ENCODE data around the gene RNF208.
A peak's percentile ranks its signal among the peaks of the same experiment; 100 is the strongest.
"Not testable (repeated sequence)": the region's sequence is repeated elsewhere in the genome, so short reads cannot be mapped to it uniquely, and the experiment has no call there.

RNF208 gene, protein sequence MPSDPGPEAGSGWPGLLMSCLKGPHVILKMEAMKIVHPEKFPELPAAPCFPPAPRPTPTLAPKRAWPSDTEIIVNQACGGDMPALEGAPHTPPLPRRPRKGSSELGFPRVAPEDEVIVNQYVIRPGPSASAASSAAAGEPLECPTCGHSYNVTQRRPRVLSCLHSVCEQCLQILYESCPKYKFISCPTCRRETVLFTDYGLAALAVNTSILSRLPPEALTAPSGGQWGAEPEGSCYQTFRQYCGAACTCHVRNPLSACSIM

DNA sequence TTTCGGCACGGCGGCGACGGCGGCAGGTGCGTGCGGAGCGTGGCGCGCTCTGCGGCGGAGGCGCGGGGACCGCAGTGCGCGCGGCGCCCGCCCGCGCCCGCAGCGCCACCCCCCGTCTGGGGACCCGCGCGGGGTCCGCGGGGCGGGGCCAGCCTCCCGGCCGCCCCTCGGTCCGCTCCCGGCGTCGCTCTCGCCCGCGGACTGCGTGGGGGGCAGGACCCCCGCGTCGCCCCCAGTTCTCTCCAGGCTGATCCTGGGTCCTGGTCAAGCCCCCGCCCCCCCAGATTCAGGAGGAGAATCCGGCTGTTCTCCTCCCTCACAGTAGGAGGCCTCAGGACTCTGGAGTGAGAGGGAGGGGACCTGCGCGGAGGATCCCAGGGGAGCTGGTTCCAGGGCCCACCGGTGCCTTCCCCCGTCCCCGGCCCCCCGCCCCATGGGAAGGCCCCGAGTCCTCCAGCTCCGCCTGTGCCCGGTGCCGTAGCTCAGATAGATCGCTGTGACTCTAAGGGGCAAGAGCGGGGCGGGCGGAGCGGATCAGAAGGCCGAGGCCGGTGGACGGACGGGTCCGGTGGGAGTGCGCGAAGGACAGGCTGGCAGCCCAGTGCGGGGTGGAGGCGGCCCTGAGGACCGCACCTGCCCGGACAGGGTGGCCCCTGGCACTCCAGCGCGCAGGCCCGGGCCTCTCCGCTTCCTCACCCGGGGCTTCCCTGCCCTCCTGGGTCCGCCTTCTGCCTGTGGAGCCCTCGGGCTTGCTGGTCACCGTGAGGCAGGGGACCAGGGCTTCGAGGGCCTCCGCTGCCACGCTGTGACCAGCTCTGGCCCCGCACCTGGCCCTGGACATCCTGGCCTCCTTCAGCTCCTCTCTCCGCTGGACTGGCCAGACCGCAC is at the start of gene RNF208:
RNF208 (minus strand) TSS at position 51 of the 888 bp plus-strand sequence. CDS start 1,028 bp downstream, outside the sequence.
- no peak for DNase-seq

DNA sequence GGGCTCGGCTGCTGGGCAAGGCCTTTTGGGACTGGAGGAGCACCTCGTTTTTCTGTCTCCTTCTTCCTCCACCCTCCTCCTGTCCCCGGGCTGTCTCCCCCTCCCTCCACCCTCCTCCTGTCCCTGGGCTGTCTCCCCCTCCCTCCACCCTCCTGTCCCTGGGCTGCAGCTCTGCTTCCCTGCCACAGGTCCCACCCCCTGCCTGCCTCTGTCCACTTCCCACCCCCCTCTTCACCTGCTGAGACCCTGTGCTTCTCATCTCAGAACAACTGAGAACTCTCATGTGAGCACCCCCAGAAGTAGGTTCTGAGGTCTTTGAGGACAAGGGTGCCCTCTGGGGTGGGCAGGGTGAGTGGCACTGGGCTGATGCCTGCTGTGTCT is 49.6 kb upstream of the RNF208 start:
- DNase-seq: no peak

DNA sequence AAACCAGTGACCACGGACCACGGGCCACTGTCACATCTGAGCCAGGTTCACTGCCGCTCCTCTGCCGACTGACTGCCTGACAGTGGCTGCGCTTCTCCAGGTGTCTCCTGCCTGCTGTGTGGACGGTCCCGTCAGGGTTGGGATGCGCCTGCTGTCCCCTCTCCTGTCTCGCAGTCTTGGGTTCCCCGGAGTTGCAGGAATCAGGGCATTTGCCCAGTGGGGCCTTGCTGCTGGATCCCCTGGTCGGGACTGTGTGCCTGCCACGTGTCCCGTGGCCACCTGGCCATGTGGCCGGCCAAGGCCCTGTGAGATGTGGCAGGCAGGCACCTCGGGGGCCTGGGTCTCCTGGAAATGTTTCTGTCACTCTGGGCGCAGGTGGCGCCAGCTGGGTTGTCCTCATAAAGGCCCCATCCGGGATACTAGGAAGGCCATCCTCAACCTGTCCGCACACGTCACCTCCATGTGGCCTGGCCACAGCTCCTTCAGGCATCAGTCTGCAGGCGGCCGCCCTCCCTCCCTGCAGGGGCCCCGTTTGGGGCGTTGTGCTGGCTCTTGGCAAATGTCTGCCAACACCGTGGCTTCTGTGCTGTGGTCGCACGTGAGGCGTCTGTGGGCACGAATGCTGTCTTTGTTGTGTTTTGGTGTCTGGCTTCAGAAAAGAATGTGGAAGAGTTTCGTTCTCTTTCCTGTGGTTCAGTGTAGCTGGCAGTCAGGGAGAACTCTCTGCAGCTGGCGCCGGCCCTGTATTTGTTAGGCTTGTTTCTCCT is 49.1 kb upstream of the RNF208 start:
- peak; percentile 23 for DNase-seq

DNA sequence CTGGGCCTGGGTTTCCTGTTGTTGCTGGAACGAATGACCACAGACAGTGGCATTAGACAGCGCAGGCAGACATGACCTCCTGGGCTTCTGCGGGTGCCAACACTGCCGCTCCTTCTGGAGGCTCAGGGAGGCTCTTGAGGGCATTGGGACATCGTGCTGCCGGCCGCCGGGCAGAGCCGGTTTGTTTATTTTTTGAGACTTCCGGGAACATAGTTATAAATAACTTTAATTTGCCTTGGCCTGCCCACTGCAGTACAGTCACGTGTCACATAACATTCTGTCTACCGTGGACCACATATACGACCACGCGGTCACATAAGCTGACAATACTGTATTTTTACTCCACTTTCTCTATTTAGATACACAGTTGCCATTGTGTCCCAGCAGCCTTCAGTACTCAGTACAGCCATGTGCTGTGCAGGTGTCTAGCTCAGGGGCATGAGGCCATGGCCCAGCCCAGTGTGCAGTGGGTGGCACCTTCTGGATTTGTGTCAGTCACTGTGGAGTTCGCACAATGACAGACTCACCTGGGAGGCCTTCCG is 47.3 kb upstream of the RNF208 start:
- no peak for DNase-seq

DNA sequence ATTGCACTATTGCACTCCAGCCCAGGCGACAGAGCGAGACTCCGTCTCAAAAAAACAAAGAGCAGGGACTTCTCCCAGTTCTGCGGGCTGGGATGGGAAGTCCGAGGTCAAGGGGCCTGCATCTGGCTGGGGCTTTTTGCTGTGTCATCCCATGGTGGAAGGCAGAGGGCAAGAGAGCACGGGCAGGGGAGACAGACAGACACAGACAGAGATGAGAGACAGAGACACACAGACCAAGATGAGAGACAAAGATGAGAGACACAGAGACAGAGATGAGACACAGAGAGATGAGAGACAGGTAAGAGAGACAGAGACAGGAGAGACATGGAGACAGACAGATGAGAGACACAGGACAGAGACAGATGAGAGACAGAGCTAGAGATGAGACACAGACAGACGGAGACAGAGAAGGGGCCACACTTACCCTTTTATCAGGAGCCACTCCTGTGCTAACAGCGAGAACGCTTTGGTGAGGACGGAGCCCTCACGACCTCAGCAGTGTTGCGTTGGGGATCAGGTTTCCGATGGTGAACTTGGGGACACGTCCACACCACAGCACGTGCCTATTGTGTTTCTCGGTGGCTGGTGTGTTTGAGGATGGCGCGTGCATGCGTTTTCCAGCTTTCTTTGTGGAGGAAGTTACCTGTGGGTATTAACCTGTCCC is 46.6 kb upstream of the RNF208 start:
- DNase-seq: no peak

DNA sequence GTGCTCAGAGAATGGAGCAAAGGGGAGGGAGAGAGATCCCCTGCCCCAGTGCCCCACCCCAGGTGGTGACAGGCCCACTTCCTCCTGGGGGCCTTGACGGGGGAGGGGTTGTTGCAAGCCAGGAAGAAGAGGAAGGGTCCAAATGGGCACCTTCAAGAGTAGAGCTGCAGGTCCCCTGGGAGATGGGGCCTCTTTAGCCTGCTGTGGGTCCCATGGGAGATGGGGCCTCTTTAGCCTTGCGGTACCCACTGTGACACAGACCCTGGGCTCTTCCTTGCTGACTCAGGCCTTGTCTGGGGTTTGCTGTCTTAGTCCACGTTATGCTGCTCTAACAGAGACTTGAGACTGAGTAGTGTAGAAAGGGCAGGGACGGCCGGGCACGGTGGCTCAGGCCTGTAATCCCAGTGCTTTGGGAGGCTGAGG is 45.9 kb upstream of the RNF208 start:
- no peak for DNase-seq

DNA sequence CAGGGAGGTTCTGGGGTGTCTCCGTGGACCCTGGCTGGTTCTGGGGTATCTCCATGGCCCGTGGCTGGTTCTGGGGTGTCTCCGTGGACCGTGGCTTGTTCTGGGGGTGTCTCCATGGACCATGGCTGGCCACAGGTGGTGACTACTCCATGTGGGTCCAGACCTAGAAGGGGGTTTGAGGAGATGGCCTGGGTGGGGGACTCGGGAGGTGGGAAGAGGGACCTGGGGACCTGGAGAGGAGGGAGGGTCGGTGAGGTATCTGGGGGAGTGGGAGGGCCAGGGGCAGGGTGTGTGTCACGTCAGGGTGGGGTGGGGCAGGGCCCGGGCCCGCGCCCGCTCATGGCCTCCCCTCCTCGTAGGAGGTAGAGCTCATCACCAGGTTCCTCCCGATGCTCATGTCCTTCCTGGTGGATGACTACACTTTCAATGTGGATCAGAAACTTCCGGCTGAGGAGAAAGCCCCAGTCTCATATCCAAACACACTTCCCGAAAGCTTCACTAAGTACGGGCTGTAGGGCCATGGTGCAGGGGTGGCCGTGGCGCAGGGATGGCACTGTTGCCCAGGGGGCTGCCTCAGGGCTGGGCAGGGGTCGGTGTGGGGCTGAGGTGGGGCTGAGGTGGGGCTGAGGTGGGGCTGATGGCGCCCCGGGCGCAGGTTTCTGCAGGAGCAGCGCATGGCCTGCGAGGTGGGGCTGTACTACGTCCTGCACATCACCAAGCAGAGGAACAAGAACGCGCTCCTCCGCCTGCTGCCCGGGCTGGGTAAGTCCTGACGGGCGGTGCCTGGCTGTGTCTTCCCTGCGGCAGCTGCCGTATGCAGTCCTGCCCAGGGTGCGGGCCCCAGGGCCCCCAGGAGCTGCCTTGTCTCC is 44.8 kb upstream of the RNF208 start:
- DNase-seq: no peak

DNA sequence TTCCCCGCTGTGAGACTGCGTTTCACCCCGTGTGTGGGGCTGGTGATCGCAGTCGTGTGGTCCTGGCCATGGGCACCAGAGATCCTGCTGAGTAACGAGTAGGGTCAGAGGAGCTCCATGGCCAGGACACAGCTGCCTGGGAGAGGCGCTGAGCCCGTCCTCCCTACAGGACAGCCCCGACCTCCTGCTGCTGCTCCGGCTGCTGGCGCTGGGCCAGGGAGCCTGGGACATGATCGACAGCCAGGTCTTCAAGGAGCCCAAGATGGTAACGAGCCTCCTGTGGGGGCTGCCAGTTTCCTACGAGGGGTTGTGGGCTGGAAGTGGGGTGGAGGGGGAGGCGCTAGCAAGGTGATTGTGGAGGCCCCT is 44.1 kb upstream of the RNF208 start:
- no peak for DNase-seq

DNA sequence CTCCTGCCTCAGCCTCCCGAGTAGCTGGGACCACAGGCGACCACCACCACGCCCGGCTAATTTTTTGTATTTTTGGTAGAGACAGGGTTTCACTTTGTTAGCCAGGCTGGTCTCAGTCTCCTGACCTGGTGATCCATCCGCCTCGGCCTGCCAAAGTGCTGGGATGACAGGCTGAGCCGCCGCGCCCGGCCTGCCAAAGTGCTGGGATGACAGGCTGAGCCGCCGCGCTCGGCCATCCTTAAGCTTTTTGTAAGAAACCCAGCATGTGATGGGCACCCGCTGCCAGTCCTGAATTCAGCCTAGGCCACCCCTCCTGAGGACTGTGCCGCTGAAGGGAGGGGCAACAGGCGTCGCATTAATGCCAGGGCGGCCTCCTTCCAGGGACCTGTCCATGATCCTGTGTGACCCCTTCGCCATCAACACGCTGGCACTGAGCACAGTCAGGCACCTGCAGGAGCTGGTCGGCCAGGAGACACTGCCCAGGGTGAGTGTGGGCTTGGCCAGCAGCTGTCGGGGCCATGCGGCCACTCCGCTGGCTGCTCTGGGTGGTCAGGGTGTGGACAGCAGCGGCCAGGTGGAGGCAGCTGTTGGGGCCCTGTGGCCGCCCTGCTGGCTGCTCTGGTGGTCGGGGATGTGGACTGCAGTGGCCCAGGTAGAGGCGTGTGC is 43.6 kb upstream of the RNF208 start:
- no peak for DNase-seq

DNA sequence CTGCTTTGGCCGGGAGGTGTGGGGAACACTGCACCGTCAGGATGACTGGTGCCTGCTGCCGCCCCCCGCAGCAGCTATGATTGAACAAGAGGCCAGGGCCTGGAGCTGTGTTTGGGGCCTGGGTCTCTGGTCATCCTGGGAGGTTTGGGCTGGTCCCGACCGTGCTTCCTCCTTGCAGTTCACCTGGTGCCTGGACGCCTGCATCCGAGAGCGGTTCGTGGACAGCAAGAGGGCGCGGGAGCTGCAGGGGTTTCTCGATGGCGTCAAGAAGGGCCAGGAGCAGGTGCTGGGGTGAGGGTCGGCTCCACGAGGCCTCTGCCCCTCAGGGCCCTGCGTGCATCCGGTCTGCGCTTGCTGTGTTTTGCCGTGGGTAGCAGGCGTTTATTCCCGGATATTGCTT is 42.0 kb upstream of the RNF208 start:
- no peak for DNase-seq

DNA sequence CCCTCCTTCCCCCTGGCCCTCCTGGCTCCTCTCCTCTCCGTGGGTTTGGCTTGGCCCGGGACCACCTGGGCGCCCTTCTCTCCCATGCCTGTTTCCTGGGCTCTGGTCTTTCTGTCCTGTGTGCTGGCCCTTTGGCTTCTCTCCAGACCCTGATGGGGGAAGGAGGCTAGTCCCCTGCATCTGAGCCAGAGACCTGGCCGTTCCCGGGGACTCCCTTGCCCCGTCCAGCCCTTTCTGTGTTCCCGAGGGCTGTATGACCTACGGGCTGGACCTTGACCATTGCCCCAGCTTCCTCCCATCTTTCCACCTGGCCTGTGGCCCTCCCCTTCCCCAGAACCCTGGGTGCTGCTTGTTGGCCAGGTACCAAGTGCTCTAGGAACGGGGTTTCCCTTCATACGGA is 41.5 kb upstream of the RNF208 start:
- no peak for DNase-seq

DNA sequence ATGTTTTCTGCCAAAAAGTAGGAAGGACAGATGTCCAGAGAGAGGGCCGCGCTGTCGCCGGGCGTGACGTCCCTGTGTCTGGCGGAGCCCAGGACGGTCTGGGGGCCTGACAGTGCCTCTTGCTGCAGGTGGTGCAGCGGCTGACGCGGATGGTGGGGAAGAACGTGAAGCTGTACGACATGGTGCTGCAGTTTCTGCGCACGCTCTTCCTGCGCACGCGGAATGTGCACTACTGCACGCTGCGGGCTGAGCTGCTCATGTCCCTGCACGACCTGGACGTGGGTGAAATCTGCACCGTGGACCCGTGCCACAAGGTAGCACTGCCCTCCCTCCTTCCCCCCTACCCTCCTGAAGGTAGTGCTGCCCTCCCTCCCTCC is 40.9 kb upstream of the RNF208 start:
- no peak for DNase-seq

DNA sequence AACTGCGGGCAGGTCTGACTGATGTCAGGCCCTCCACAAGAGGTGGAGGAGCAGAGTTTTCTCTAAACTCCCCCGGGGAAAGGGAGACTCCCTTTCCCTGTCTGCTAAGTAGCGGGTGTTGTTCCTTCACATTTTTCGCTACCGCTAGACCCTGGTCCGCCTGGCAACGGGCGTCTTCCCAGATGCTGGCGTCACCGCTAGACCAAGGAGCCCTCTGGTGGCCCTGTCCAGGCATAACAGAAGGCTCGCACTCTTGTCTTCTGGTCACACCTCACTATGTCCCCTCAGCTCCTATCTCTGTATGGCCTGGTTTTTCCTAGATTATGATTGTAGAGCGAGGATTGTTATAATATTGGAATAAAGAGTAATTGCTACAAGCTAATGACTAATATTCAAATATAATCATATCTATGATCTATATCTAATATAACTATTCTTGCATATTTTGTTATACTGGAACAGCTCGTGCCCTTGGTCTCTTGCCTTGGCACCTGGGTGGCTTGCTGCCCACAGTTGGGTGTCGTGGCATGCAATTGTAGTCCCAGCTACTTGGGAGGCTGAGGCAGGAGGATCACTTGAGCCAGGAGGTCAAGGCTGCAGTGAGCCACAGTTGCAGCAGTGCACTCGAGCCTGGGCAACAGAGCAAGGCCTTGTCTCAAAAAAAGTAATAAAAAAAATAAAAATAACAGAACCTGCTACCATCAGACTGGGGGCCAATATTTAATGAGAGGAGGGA is 40.3 kb upstream of the RNF208 start:
- not testable (repeated sequence) for DNase-seq

DNA sequence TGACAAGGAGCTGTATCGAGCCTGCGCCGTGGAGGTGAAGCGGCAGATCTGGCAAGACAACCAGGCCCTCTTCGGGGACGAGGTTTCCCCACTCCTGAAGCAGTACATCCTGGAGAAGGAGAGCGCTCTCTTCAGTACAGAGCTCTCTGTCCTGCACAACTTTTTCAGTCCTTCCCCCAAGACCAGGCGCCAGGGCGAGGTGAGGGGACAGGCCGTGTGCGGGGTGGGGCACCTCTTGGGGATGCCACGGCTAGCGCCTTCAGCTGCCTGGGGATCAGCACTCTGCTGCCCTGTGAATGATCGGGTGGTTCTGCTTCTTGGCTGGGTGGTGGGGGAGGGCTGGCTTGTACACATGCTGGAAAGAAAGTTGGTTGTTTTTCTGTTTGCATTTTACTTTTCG is 34.8 kb upstream of the RNF208 start:
- DNase-seq: no peak

DNA sequence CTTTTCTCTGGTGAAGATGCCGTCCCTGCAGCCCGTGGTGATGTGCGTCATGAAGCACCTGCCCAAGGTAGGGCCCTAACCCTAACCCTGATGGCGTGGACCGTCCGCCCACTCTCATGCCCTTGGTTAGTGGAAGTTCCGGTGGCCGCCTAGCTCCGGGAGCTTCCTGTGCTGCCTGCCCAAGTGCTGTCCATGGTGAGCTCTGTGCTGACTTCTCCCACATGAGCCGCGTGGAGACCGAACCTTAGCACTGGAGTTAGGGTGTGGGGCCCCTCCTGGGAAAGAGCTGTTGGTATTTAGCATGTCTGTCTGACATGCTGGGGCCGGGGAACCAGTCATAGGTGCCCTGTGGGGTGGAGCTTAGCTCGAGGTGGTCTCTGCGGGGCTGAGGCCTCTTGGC is 34.3 kb upstream of the RNF208 start:
- DNase-seq: no peak

DNA sequence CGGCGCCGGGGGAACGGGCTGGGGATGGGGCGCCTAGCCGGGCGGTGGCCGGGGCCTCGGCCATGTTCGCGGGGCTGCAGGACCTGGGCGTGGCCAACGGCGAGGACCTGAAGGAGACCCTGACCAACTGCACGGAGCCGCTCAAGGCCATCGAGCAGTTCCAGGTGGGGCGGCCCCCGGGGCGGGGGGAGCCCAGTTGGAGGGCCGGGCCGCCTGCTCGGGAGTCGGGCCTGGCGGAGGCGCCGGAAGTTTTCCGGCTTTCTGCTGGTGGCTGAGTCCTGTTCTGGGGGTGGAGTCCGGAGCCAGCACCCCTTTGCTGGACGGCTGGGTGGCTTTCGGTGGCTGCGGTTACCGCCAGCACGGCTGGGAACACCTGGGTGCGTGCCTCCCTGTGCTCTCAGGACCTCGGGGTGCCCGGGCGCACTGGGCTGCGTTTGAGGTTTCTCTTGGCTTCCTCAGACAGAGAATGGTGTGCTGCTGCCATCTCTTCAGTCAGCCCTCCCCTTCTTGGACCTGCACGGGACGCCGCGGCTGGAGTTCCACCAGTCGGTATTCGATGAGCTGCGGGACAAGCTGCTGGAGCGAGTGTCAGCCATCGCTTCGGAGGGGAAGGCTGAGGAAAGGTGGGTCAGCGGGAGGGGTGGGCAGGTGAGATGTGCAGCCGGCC is 33.5 kb upstream of the RNF208 start:
- no peak for DNase-seq

DNA sequence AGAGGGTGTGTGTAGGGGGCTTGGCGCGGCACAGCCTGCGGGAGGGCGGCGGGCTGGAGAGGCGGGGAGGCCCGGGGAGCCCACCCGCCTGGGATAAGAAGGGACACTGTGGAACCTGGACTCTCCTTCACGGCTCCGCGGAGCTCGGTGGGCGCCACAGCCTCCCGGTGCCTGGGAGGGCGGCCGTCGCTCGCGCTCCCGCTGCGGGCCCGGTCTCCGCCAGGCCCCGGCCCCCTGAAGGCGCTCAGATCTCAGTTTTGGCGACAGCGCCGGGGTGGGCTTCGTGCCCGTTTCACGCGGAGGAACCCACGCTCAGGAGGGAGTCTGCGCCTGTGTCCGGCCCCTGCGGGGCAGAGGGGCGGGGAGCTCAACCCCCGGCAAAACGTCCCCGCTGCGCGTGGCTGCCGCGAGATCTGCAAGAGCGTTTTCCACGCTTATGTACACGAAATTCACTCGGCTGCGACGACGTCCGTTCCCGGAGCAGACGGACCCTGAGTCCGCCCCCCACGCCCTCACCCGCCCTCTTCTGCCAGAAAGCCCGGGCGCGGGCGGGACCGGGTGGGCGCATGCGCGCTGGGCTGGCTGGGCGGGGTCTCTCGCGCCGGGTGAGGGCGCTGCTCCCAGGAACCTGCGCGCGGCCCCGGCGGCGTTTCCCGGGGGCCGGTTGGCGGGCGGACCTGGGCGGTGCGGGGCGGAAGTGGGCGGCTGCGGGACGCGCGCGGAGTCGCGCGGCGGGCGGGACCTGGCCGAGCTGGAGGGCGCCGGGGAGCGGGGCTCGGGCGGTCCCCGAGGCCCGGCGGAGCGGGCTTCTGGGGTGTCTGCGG is 32.8 kb upstream of the RNF208 start, which contains the start of gene NELFB:
NELFB (plus strand) TSS at position 704 of the 824 bp plus-strand sequence.
- peak; percentile 95 for DNase-seq

DNA sequence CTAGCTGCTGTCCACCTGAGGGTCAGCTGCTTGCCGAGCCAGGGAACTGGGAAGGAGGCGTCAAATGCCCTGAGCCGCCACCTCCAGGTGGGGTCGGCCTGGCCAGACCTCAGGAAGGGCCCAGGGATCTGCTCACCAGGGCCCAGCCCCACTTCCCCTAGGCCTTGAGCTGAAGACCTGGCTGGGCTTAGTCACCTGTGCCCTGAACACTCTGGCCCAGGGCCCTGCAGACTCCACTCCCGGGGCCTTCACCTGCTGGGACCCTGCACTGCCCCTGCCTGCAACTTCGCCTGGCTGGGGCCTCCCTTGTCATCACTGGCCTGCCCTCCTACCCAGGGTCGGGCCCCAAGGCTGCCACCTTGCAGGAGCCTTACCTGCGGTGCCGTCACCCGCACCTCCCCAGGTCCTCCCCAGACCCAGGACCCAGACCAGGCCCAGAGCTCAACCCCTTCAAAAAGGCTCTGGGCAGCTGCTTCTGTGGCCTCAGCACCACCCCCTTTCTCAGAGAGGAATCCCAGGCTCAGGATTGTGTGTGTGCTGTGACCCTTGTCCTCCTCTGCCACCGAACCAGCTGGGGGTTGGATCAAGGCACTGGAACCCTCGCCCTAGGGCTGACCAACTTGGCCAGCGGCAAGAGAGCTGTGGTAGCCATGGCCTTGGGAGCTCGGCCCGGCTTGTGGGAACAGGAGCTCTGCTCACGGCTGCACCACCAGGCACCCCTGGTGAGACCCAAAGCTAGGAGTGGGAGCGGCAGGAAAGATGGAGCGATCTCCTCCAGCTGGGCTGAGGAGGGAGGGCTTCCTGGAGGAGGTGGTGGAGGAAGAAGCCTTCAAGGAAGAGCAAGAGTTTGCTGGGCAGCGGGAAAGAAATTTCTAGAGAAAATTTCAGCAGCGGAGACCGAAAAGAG is 31.9 kb upstream of the RNF208 start:
- no peak for DNase-seq
